ENCODE results near the gene FAXDC2. TPM values are rescaled to one million over a fixed set of nuclear protein-coding genes. Genes with fewer than 3 reads are reported as not detected.

Gene FAXDC2
- total RNA-seq, 1 experiment from 2014 or later, result 0.95 TPM

- H3K9me3 Mint-ChIP-seq (ENCODE audit: unreplicated experiment), result no peaks in the 10 kb centered on the region
- intact Hi-C loops (cut with micrococcal nuclease; ENCODE audit: unreplicated experiment), result loop anchor here (2.0 to 5.0 kb wide), 3 partner anchors 16 to 58 kb away; partner anchors contain the start of gene LARP1
- Histone ChIP-seq H3K27me3 (replicated peaks; ENCODE audit: control insufficient read depth, insufficient read depth, low read length) (no peaks in the 10 kb centered on the region), H3K9me3 (no peaks in the 10 kb centered on the region), H3K36me3 (ENCODE audit: control insufficient read depth, insufficient read depth, low read length) (peaks cover 11% of the 10 kb centered on the region; the same call in 1 of the 2 replicates), H3K4me1 (peaks cover 9% of the 10 kb centered on the region; the same call in 1 of the 2 replicates), H3K4me3 (ENCODE audit: low read depth, low read length) (no peak overlapping the region)
- peaks cover 89% of the 10 kb centered on the region for H3K36me3 Mint-ChIP-seq (ENCODE audit: insufficient read depth, unreplicated experiment)
- TF ChIP-seq CTCF (IDR thresholded peaks at IDR 0.05; ENCODE audit: insufficient read depth in 1 of 2, low read depth in 1 of 2, low read length in 1 of 2, severe bottlenecking in 1 of 2, unreplicated experiment in 1 of 2), result no peak
- POLR2A ChIA-PET, result no interaction called here
- no TSS peak for BruUV-seq (replicated peaks)
- CTCF ChIA-PET, result interaction anchor here (1.0 kb wide), 1 partner anchor 163 kb away, joined by 3 read pairs; no protein-coding TSS in a partner anchor
- no peak overlapping the region for H3K4me3 Mint-ChIP-seq (ENCODE audit: unreplicated experiment)
- H3K4me1 Mint-ChIP-seq (ENCODE audit: low read depth, unreplicated experiment), result peaks cover 10% of the 10 kb centered on the region
- DNase-seq, result peak in 1 of 2 experiments; percentile 12
- peak overlapping the region; percentile 36 for H3K27ac Mint-ChIP-seq (ENCODE audit: unreplicated experiment)
- no peaks in the 10 kb centered on the region for H3K27me3 Mint-ChIP-seq (ENCODE audit: insufficient read depth, unreplicated experiment)
Measured at GRCh38 chr5:154811239-154811638, 39.2 kb downstream of the FAXDC2 start.

GRCh38 chr5:154806176-154806575 lies 44.2 kb downstream of the FAXDC2 start:
- Mint-ChIP-seq H3K27me3 (ENCODE audit: insufficient read depth, unreplicated experiment) (no peaks in the 10 kb centered on the region), H3K4me1 (ENCODE audit: low read depth, unreplicated experiment) (peaks cover 2% of the 10 kb centered on the region), H3K9me3 (ENCODE audit: unreplicated experiment) (no peaks in the 10 kb centered on the region), H3K4me3 (ENCODE audit: unreplicated experiment) (no peak overlapping the region), H3K36me3 (ENCODE audit: insufficient read depth, unreplicated experiment) (peaks cover 86% of the 10 kb centered on the region), H3K27ac (ENCODE audit: unreplicated experiment) (no peak overlapping the region)
- H3K9me3 ChIP-seq, result no peaks in the 10 kb centered on the region
- no peak overlapping the region for H3K4me3 ChIP-seq (ENCODE audit: low read depth, low read length)
- H3K27me3 ChIP-seq (replicated peaks; ENCODE audit: control insufficient read depth, insufficient read depth, low read length), result no peaks in the 10 kb centered on the region
- H3K4me1 ChIP-seq, result peaks cover 3% of the 10 kb centered on the region; the same call in 1 of the 2 replicates
- no TSS peak for BruUV-seq (replicated peaks)
- TF ChIP-seq CTCF (IDR thresholded peaks at IDR 0.05; ENCODE audit: insufficient read depth in 1 of 2, low read depth in 1 of 2, low read length in 1 of 2, severe bottlenecking in 1 of 2, unreplicated experiment in 1 of 2), result no peak
- H3K36me3 ChIP-seq (ENCODE audit: control insufficient read depth, insufficient read depth, low read length), result peaks cover 10% of the 10 kb centered on the region
- CTCF ChIA-PET, result no interaction called here
- intact Hi-C loops (cut with micrococcal nuclease; ENCODE audit: unreplicated experiment), result no loop called here
- POLR2A ChIA-PET, result no interaction called here
- no peak for DNase-seq

GRCh38 chr5:154802050-154802449 lies 48.4 kb downstream of the FAXDC2 start:
- Mint-ChIP-seq H3K9me3 (ENCODE audit: unreplicated experiment) (no peaks in the 10 kb centered on the region), H3K4me3 (ENCODE audit: unreplicated experiment) (no peak overlapping the region), H3K27ac (ENCODE audit: unreplicated experiment) (peak overlapping the region; percentile 29), H3K27me3 (ENCODE audit: insufficient read depth, unreplicated experiment) (no peaks in the 10 kb centered on the region), H3K36me3 (ENCODE audit: insufficient read depth, unreplicated experiment) (peaks cover 89% of the 10 kb centered on the region), H3K4me1 (ENCODE audit: low read depth, unreplicated experiment) (no peaks in the 10 kb centered on the region)
- no TSS peak for BruUV-seq (replicated peaks)
- Histone ChIP-seq H3K36me3 (ENCODE audit: control insufficient read depth, insufficient read depth, low read length) (peaks cover 22% of the 10 kb centered on the region), H3K9me3 (no peaks in the 10 kb centered on the region), H3K4me1 (no peaks in the 10 kb centered on the region), H3K4me3 (ENCODE audit: low read depth, low read length) (no peak overlapping the region), H3K27me3 (replicated peaks; ENCODE audit: control insufficient read depth, insufficient read depth, low read length) (no peaks in the 10 kb centered on the region)
- ChIA-PET CTCF (no interaction called here), POLR2A (no interaction called here)
- TF ChIP-seq CTCF (IDR thresholded peaks at IDR 0.05; ENCODE audit: insufficient read depth in 1 of 2, low read depth in 1 of 2, low read length in 1 of 2, severe bottlenecking in 1 of 2, unreplicated experiment in 1 of 2), result no peak
- no peak for DNase-seq
- intact Hi-C loops (cut with micrococcal nuclease; ENCODE audit: unreplicated experiment), result no loop called here
